ENCODE results near the gene NRXN3.
A peak's percentile ranks its signal among the peaks of the same experiment; 100 is the strongest.

The NRXN3 gene

DNA sequence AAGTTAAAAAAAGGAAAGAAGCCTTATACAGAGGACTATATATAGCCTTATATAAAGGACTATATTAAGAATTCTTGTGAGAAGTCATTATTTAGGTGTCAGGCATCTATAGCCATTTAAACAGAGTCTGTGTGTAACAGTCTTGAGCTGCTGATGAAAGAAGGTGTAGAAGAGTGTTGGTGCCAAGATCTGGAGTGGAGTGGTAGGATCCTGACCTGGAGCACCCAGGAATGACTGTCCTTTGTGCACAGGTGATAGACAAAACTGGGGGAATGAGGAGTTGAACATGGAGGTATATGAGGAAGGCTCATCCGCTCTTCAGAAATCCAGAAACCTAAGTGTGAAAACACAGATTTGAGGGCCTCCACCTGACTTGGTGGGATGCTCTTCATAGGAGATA, 747.3 kb downstream of the NRXN3 start:
- DNase-seq (ENCODE audit: low read depth in 2 of 2): no peak

DNA sequence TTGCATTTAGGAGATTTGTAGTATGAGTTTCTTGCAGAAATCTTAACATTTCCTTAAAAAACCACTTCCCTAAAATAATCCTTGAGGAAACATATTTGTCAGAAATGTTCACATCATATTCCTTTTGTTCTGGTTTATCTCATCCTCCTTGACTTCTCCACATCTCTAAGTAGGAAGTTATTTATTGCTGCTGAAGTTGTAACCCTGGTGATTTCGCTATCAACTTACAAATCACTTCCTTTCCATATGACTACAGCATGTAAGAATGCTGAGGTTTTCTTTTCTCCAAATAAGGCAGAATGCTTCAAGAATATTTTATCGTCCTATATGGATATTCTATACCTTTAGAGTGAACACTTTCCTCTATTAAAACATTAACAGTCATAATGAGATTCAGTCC, 751.7 kb downstream of the NRXN3 start:
- DNase-seq (ENCODE audit: low read depth in 2 of 2): no peak

DNA sequence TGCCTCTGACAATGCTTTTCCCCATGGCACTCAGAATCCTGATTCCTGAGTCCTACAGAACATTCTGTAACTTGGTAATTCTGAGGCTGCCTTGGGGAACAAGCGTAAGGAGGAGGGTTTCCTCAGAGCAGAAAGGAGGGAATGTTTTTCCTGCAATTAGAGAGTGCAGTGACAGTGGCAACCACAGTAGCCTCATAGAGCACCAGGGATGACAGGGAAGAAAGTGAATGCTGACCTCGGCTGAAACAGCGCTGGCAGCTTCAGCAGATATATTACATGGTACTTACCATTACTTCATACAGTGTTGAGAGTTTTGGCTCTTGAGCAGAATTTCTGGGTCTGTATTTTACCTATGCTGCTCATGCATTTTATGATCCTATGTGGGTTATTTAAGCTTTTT, 757.1 kb downstream of the NRXN3 start:
- DNase-seq (ENCODE audit: low read depth in 2 of 2): no peak

DNA sequence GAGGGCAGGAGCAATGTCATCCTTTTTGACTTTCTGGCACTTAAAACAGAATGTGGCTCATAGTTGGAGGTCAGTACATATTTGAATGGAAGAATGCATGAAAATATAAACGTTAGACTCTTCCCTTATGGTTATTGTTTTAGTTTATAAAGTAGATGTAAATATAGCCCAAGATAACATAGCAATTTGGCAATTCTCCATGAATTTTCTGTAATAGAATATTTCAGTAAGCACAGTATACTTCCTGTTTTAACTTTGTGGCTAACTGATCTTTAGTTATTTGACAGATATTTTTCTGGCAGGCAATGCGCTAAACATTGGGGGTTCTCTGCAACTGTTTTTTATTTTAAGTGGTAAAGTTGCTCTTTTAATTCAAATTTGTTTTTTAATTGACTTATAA, 763.0 kb downstream of the NRXN3 start:
- DNase-seq (ENCODE audit: low read depth in 2 of 2): no peak

DNA sequence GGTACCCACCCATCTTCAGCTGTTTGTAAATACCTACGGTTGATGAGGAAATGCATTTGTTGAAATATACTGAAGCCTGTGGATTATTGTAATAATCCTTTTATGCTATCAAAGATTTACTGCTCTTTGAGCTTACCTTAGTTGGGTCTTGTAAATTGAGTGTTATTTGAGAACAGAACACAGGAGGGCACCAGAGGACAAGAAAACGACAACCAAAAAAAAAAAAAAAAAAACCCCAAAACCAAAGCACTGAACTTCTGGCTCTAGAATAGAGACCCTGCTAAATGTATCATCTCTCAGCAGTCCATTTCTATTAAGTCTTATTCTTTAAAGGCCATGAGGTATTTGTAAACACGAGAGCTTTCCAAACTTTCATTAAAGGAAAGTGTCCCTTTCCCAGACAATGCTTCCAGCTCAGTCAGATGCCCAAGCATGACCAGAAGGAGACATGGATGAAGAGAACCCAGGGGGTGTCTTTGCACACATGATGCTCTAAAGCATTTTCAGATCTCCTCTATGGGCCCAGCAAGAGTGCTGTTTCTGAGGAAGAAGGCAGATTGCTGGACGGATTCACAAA, 763.9 kb downstream of the NRXN3 start:
- no peak for DNase-seq (ENCODE audit: low read depth in 2 of 2)

DNA sequence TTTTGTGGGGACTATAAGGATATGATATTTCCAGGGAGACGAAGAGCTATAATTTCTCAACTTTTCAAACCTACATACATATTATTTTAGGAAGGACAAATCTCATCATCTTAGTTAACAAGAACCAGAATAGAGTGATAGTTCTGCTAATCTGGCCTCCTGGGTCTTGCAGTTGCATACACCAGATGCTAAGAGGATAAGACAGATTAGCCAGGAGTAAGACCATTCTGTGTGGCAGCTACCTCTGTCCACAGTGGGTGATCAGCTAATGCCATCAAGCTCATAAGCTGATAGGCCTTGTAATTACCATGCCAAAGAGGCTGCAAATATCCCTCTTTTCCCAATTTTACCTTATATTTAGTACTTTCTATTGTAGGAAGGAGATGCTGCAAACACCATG, 776.8 kb downstream of the NRXN3 start:
- no peak for DNase-seq (ENCODE audit: low read depth in 2 of 2)

DNA sequence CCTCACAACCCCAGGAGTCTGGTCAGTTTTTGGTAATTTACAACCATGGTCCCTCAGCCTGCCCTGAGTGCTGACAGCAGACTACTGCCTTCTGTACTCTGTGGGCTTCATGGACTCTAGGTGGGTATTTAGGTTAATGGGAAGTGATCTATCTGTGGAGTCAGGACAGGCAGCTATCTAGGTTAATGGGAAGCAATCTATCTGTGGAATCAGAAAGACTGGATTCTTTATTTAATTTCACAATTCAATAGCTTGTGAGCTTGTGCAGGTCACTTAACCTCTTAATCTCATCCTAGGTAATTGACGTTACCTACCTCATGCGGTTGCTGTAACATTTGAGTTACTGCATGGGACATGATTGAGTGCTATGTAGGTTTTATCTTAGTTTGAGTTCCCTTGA, 777.5 kb downstream of the NRXN3 start:
- no peak for DNase-seq (ENCODE audit: low read depth in 2 of 2)

DNA sequence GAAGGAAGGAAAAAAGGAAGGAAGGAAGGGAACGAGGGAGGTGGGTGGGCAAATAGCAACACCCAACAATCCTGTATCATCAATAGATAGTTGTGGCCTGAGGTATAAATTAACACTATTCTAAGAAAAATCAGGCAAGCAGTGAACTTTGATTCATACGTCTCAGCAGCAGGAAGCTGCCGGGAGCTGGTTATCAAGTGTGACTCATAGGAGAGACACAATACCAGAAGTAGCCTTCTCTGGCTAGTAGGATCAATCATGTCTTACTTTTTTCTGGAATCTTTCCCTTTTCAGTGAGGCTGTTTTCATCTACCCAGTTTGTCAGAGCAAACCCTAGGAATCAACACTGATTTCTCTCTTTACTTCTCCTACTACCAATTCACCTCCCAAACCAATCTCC, 780.5 kb downstream of the NRXN3 start:
- DNase-seq (ENCODE audit: low read depth in 2 of 2): no peak

DNA sequence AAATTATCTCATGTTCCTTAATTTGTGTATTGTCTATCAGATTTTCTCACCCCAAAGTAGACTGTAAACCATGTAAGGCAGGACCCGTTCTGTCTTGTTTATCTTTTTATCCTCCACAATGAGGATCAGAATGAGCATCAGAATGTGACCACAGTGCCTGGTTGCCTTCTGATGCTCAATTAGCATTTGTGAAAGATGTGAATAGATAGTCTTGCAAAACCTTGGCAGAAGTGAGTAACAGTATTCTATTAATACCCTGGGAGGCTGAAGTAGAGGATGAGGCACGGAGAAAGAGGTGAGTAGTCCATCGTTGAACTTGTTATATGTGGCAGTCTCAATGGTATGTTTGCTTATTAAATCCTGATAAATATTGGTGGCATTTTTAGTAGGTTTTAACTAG, 781.4 kb downstream of the NRXN3 start:
- no peak for DNase-seq (ENCODE audit: low read depth in 2 of 2)

DNA sequence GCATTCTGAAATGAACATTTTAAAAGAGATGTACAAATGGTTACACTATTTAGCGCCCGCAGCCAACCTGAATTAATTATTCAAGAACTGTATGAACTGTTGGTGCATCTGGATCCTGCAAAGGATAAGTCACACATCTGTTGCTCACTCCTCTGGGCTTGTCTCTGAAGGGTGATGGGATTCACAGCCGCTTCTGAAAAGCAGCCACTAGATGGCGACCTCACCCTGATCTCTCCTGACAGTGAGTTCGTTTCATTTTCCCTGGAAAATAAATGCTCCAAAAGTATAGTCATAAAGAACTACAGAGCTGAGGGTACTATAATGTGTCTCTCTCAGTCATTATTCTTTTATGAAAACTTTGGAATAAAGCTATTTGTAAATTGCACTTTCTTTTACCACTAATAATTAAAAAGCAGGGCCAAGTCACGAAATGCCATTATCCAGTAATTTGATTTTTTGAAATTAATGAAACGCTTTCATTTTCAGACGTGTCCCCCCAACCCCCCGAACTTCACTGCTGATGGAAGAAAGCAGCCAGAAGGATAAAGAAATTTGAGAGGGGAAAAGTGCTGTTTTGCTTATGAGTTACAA, 789.6 kb downstream of the NRXN3 start:
- DNase-seq (ENCODE audit: low read depth in 2 of 2): peak; percentile 5 to 48

DNA sequence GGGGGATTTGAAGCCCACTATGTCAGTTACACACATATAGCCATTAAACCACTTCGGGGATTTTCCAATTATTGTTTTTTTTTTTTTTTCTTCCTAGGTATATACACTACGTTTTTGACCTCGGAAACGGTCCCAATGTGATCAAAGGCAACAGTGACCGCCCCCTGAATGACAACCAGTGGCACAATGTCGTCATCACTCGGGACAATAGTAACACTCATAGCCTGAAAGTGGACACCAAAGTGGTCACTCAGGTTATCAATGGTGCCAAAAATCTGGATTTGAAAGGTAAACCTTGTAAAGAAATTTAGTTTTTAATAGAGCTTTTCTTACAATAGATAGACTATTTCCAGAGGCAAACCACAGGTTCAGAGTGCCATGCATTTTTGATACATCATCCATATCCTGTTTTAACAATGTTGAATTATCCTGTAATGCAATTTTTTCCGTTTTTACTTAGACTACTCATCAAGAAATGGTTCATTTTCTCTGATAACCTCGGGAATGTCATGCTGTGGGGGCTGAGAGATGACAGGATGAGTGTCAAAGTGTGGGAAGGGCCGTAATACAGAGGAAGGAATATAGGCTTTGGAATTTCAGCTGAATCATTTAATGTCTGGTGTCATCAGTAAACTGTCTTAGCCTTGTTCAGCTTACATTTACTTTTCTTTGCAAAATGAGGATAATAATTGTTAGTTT, 797.1 kb downstream of the NRXN3 start:
- no peak for DNase-seq (ENCODE audit: low read depth in 2 of 2)

DNA sequence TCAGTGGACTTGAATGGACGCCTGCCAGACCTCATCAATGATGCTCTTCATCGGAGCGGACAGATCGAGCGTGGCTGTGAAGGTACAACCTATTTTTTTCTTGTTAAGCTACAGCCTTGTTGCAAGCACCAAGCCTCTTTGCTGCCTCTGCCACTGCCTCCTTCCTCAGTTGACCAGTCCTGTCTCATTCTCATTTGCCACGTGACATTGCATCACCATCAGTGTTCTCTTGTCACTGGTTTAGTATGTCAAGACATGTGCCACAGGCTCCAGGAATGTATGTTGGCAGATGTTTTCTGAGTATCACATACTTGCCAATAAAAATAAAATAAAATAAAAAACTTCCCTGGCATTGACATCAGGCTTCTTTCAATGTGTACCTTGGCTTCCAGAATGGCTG, 798.1 kb downstream of the NRXN3 start:
- DNase-seq (ENCODE audit: low read depth in 2 of 2): no peak

DNA sequence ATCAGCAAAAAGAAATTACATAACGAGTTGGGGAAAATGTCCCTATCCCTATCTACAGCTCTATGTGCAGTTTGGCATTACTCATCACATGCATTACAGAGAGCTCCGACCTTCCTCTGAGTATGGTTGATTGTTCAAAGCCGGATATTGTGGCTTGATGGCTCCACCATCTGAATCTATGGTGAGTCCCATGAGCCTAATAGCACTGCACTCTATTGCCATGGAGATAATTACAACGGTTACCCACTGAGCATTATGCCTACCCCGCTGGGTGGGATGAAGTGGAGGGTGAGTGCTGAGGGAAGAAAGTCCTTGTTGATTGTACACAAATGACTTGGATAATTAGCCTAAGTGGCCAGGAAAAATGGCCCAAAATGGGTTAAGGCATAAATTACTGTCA, 800.5 kb downstream of the NRXN3 start:
- DNase-seq (ENCODE audit: low read depth in 2 of 2): no peak

DNA sequence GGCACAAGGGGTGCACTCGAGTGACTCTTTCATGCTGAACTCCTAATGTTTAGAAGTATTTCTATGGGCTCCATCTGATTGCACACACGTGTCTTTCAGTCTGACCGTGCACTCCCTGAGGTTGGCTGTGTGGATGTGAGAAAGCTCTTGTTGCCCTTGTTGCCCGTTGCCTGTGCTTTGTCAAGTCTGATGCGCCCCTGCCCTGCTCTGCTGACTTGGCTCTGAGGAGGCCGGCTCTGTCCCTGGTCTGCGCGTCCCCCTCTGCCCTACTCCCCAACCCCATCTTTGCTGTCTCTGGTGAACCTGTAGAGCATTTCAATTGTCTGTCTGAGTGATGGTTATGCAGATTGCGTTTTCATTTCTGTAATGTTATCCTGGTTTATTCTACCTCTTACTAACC, 802.3 kb downstream of the NRXN3 start:
- DNase-seq (ENCODE audit: low read depth in 2 of 2): no peak

DNA sequence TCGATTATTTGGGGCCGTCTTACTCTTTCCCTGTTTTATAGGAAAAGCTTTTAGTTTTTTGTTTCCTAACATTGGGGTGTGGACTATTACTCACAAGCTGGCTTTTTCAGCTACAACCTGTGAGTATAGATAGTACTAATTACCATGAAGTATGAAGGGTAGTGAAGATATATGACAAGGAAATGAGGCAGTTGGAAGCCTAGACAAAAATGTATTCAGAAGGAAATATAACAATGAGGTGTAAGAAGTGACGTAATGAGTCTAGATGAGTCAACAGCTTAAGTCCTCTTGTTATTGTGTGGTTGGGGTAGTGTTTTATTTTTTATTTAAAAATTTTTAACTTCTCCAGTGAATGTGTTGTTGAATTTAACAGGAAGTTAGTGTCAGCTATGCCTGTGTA, 804.5 kb downstream of the NRXN3 start:
- no peak for DNase-seq (ENCODE audit: low read depth in 2 of 2)

DNA sequence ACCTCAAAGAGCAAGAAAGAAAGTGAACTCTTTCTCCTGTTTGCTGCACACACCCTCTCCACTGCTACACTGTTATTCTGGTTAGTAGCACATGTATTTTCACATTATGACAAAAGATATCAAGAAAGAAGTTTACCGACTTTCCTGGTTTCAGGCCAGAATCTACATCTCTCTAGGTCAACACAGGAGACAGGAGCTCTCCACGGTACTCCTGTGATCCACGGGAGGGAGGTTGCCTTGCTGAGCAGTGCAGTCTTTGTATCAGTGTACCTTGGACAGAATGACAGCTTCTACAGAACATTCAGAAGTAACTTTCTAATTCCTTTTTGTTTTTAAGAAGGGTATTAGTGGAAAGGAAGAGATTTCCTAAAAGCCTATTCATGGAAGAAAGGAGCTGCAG, 805.6 kb downstream of the NRXN3 start:
- DNase-seq (ENCODE audit: low read depth in 2 of 2): no peak

DNA sequence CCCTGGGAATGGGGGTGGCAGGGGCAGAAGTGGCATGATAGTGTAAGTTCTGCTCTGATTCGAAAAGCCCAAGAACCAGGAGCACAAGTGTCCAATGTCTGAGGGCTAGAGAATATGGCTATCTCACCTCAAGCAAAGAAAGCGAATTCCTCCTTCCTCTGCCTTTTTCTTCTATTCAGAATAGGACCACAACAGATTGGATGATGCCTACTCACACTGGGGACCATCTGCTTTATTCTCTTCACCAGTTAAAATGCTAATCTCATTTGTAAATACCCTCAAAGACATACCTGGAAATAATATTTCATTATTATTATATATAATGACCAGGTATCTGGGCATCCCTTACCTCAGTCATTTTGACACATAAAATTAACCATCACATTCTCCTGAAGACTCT, 808.7 kb downstream of the NRXN3 start:
- DNase-seq (ENCODE audit: low read depth in 2 of 2): no peak

DNA sequence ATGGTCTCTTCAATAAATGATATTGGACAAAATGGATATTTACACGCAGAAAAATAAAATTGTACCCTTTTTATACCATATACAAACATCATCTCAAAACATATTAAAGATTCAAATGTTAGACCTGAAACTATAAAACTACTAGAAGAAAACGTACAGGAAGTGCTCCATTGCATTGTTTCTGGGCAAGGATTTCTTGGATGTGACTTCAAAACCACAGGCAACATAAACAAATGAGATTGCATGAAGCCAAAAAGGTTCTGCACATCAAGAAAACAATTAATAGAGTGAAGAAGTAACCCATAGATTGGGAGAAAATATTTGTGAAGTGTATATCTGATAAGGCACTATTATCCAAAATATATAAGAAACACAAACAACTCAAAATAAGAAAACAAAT, 812.4 kb downstream of the NRXN3 start:
- no peak for DNase-seq (ENCODE audit: low read depth in 2 of 2)

DNA sequence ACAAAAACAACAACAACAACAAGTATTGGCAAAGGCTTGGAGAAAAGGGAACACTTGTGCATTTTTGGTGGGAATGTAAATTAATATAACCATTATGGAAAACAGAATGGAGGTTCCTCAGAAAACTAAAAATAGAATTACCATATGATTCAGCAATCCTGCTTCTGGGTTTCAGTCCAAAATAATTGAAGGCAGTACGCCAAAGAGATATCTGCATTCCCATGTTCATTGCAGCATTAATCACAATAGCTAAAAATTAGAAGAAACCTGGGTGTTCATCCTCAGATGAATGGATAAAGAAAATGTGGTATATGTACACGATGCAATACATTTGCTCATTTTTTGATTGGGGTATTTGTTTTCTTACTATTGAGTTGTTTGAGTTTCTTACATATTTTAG, 813.0 kb downstream of the NRXN3 start:
- no peak for DNase-seq (ENCODE audit: low read depth in 2 of 2)

DNA sequence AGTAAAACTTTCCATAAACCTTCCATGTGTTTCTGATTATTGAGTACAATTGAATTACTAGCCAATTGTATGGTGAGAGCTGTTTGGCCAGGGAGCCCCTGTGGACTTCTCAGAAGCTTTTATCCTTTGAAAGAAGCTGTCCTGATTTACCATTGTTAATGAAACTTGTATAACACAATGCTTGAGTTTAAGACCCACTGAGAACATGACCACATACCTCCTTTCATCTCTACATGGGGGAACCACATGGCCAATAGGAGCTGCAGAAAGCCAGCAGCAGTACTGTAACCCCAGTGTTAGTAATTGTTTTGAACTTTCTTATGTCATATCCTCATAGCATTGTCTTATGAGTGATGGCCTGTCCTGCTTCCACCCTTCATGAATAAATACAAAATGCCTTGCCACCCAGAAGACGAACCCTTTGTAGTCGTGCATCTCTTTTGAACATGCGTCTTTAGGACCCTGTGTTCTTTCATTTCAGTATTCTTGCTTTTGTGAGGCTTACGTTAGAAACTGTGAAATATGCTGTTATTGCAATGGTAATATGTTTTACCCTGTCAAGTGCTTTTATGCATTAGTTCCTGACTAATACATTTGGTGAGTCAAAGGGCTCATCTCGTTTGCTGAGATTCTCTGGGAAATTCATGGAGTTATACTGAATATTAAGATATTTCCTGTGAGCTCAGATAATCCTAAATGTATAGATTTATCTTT, 815.7 kb downstream of the NRXN3 start:
- DNase-seq (ENCODE audit: low read depth in 2 of 2): no peak

DNA sequence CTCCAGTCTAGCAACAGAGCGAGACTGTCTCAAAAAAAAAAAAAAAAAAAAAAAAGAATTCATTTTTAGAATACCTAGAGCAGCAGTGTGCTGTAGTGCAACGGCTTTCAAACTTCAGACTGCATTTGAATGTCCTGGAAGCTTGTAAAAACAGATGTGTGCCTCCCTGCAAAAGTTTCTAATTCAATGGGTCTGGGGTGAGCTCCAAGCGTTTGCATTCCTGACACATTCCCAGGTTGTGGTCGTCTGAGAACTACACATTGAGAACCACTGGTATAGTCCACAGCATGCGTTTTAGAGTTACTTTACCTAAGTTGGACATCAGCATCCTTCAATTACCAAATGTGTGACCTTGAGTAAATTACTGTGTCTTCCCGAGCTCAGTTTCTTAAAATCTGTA, 816.8 kb downstream of the NRXN3 start:
- DNase-seq (ENCODE audit: low read depth in 2 of 2): no peak

DNA sequence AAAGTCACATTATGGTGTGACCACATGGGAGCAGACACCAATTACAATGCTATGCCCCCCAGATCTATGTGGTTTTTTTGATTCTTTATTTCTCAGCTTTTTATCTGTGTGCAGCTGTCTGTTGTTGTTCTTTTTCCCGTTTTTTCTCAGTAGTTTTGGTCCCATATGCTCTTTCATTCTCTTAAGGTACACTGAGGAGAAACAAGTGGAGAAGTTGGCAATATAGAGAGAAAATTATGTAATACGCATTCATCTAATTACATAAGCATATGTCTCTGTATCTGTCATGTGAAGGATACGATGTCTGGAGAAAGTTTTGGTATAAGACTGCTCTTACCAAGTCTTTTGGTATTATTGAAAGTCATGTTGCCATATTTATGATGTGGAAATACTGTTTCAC, 819.0 kb downstream of the NRXN3 start:
- no peak for DNase-seq (ENCODE audit: low read depth in 2 of 2)

DNA sequence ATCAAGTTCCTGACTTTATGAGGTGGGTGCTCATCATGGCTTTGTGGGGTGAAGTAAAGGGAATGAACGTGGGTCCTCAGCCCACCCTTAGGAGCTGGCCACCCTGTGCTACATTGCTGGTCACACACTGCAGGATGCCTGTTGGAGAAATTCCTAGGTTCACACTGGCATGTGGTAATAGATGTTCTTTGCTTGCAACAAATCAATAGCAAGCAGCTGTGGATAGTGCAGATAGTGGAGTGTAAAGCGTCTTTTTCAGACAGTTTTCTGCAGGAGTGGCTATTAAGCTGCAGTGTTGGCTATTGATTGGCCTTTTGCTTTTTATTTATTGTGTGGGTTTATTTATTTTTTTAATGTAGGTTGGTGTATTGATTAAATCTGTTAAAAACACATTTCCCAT, 822.7 kb downstream of the NRXN3 start:
- no peak for DNase-seq (ENCODE audit: low read depth in 2 of 2)
